K562 (cell line): ENCODE measurements around the gene AKNA. TPM values are rescaled to one million over a fixed set of nuclear protein-coding genes. Genes with fewer than 3 reads are reported as not detected.

Source experiments
- ATAC-seq: fragments of 200-7000 bp; cut with Tn5 transposase; 3 replicates; pipeline ENCODE4 v1.9.1; 2020; ENCODE audit warnings: moderate library complexity
- BruUV-seq: library from RNA; stranded (reverse); fragments of 400-500 nt; replicated peaks from 2 replicates; lab custom pipeline; 2021; lab: Mats Ljungman, UMichigan
- CTCF ChIA-PET: fragments of 300-600 bp; formaldehyde crosslinking; extraction: SDS; loops from one replicate; lab custom pipeline; 2021; ENCODE audit warnings: low intra/inter-chr PET ratio; lab: Yijun Ruan, JAX
- POLR2A ChIA-PET: fragments of 300-600, 350-650 bp; sonication (Branson Sonifier 250); formaldehyde crosslinking; extraction: SDS; loops from one replicate; lab custom pipeline; 2021; ENCODE audit warnings: antibody characterized with exemption, inconsistent platforms; lab: Yijun Ruan, JAX
- DNase-seq, 4 experiments: peaks; one replicate each; pipeline versions ENCODE4 v3.0.0 to v3.0.0-alpha.2; 2011 to 2018; ENCODE audit warnings: low spot score in 3 of 4, mixed read lengths in 3 of 4; ENCODE audit errors: extremely low read depth in 1 of 4
- FAIRE-seq: peaks from 2 replicates; lab custom pipeline; 2011; peaks lifted over from hg19 to GRCh38; lab: Jason Lieb, UNC
- H2AFZ ChIP-seq: 2 replicates; pipeline ENCODE4 v1.6.0; 2011; ENCODE audit warnings: low read depth, low read length, control low read depth, inconsistent platforms
- H3K27ac ChIP-seq: fragments of 200-600 bp; 3 replicates; pipeline ENCODE4 v1.8.0; 2011; ENCODE audit warnings: low read depth, mild to moderate bottlenecking, control low read depth, inconsistent platforms, low read length, moderate library complexity, mixed read lengths; ENCODE audit errors: extremely low read depth
- H3K27me3 ChIP-seq, 2 experiments: fragments of 300-600 bp in 1 of 2; 2 replicates in 1 of 2; 3 replicates in 1 of 2; pipeline versions ENCODE4 v1.6.0 to v1.8.0; 2011; ENCODE audit warnings: inconsistent platforms in 2 of 2, low read length in 2 of 2, mild to moderate bottlenecking in 1 of 2, mixed read lengths in 1 of 2, moderate library complexity in 1 of 2; ENCODE audit not compliant: control insufficient read depth in 2 of 2, insufficient read depth in 2 of 2
- H3K36me3 ChIP-seq: fragments of 300-600 bp; 3 replicates; pipeline ENCODE4 v1.8.0; 2011; ENCODE audit warnings: mild to moderate bottlenecking, low read length, inconsistent platforms; ENCODE audit not compliant: control insufficient read depth, insufficient read depth
- H3K4me1 ChIP-seq, 2 experiments: fragments of 200-600 bp in 1 of 2; replicated peaks in 1 of 2; 2 replicates in 1 of 2; 3 replicates in 1 of 2; pipeline versions ENCODE4 v1.5.1 to v1.8.0; 2011; ENCODE audit warnings: inconsistent platforms in 2 of 2, low read length in 2 of 2, mild to moderate bottlenecking in 1 of 2, mixed read lengths in 1 of 2, moderate library complexity in 1 of 2; ENCODE audit not compliant: control insufficient read depth in 2 of 2, insufficient read depth in 2 of 2
- H3K4me2 ChIP-seq: 2 replicates; pipeline ENCODE4 v1.6.1; 2011; ENCODE audit warnings: low read length, control low read depth, inconsistent platforms, mixed read lengths; ENCODE audit not compliant: insufficient read depth
- H3K4me3 ChIP-seq: fragments of 200-600 bp; sonication (generic), shearing (Covaris generic); 2 replicates; pipeline ENCODE4 v1.5.1; 2016; ENCODE audit warnings: control low read depth, inconsistent platforms
- H3K79me2 ChIP-seq: fragments of 200-600 bp; 3 replicates; pipeline ENCODE4 v1.8.0; 2011; ENCODE audit warnings: low read length, inconsistent platforms; ENCODE audit not compliant: control insufficient read depth, insufficient read depth
- H3K9ac ChIP-seq, 2 experiments: 2 replicates each; pipeline versions ENCODE4 v1.6.0 to v1.6.1; 2011; ENCODE audit warnings: low read depth in 2 of 2, low read length in 2 of 2, control low read depth in 1 of 2, inconsistent platforms in 1 of 2, mild to moderate bottlenecking in 1 of 2, mixed read lengths in 1 of 2; ENCODE audit not compliant: insufficient read depth in 1 of 2
- H3K9me1 ChIP-seq: one replicate; pipeline ENCODE4 v1.6.0; 2011; ENCODE audit warnings: inconsistent platforms, mild to moderate bottlenecking, low read length, moderate library complexity; ENCODE audit not compliant: control insufficient read depth, insufficient read depth
- H3K9me3 ChIP-seq: replicated peaks from 2 replicates; pipeline ENCODE4 v1.5.1; 2011; ENCODE audit warnings: low read depth, low read length, inconsistent platforms; ENCODE audit not compliant: control insufficient read depth, insufficient read depth
- H4K20me1 ChIP-seq: replicated peaks from 2 replicates; pipeline ENCODE4 v1.6.1; 2011; ENCODE audit warnings: low read length, inconsistent platforms, mixed read lengths; ENCODE audit not compliant: control insufficient read depth, insufficient read depth
- CAMTA2 ChIP-seq: fragments of 250-450 bp; sonication (Bioruptor Pico); conservative IDR thresholded peaks from 2 replicates; pipeline ENCODE4 v1.5.1; 2022
- SMARCB1 ChIP-seq: IDR thresholded peaks from 2 replicates; pipeline ENCODE4 v1.6.1; 2011; ENCODE audit warnings: improper control_type of control experiment, low read depth; ENCODE audit not compliant: insufficient read length
- TSC22D4 ChIP-seq: fragments of 450-650 bp; IDR thresholded peaks from 2 replicates; pipeline ENCODE4 v1.6.1; 2016; ENCODE audit warnings: missing genetic modification characterization, missing biosample characterization, control low read depth
- ZNF280A ChIP-seq: fragments of 450-650 bp; IDR thresholded peaks from 2 replicates; pipeline ENCODE4 v1.6.1; 2018; ENCODE audit warnings: mild to moderate bottlenecking, low read depth; ENCODE audit not compliant: partially characterized antibody
- WGBS: fragments of 100-300 bp; shearing (Covaris generic); methylation state at CpG from one replicate; pipeline ENCODE4 v1.1.6; 2016; ENCODE audit warnings: low coverage, mixed read lengths; ENCODE audit not compliant: insufficient coverage; ENCODE audit errors: missing lambda C conversion rate; 5-methylcytosine and 5-hydroxymethylcytosine counted together
- in situ Hi-C: fragments of 300-500 bp; cut with MboI; formaldehyde crosslinking; loops from 4 replicates; pipeline ENCODE4 v1.15.0; 2018; ENCODE audit warnings: inconsistent platforms, mixed read lengths
- intact Hi-C: fragments of 100-400 bp; cut with micrococcal nuclease; formaldehyde crosslinking; loops from 2 replicates; pipeline ENCODE4 v1.14.2; 2022
- polyA plus RNA-seq, 8 experiments: library from polyadenylated mRNA; depleted of rRNA in 4 of 8; stranded (reverse) in 5 of 8; unstranded in 3 of 8; fragments of >200 nt; fragmentation: Nextera tagmentation in 2 of 8; fragmentation: Illumina TruSeq in 1 of 8; extraction: Ambion mirVana in 2 of 8; extraction: Trizol in 1 of 8; gene quantifications; 2 replicates each; pipeline versions ENCODE4 v1.2.1 to v1.2.3, GENCODE V29; 2011 to 2014; ENCODE audit warnings: inconsistent platforms in 1 of 8, missing spikeins in 1 of 8
- total RNA-seq, 7 experiments: library from RNA; depleted of rRNA in 6 of 7; stranded (reverse); fragments of >200 nt in 6 of 7; fragmentation: Illumina TruSeq in 2 of 7; extraction: Trizol in 2 of 7; gene quantifications; 2 replicates each; pipeline versions ENCODE4 v1.2.1 to v1.2.3, GENCODE V29; 2011 to 2021; ENCODE audit warnings: low replicate concordance in 1 of 7
- TF ChIP-seq, protein P1 (sequence below): sonication (generic); formaldehyde crosslinking; IDR thresholded peaks from 2 replicates; pipeline ENCODE4 v1.8.1; 2022; ENCODE audit warnings: missing genetic modification reagents
- TF ChIP-seq, protein P2 (sequence below): IDR thresholded peaks from 2 replicates; pipeline ENCODE4 v1.6.1; 2016; ENCODE audit warnings: missing genetic modification characterization, missing compliant biosample characterization
- TF ChIP-seq, protein P3 (sequence below): fragments of 250-450 bp; sonication (Bioruptor Pico); IDR thresholded peaks from 2 replicates; pipeline ENCODE4 v1.5.0; 2020; ENCODE audit warnings: mild to moderate bottlenecking, borderline replicate concordance
- TF ChIP-seq, protein P4 (sequence below): fragments of 200-800 bp; sonication (Bioruptor generic); IDR thresholded peaks from 2 replicates; pipeline ENCODE4 v1.6.1; 2016; ENCODE audit warnings: missing genetic modification characterization, missing compliant biosample characterization

The AKNA gene
- total and polyA plus RNA-seq, 9 of the 15 experiments (the other 6 are each of a cell fraction or from before 2014, with no cell fraction given) = 0.29 to 20.5 (median 3.9) TPM

GRCh38 chr9:114314256-114314867 is 73.4 kb downstream of the AKNA start:
- Histone ChIP-seq H3K4me3 (no peak overlapping the region), H3K36me3 (no peaks in the 10 kb centered on the region), H3K27ac (no peak overlapping the region), H3K27me3 (peaks cover 16 to 28% of the 10 kb centered on the region in 2 experiments), H3K9ac (no peak overlapping the region), H3K4me1 (no peaks in the 10 kb centered on the region; a peak in 1 of 5 replicates), H3K9me3 (no peaks in the 10 kb centered on the region), H2AFZ (no peak overlapping the region), H3K9me1 (no peaks in the 10 kb centered on the region), H3K4me2 (no peak overlapping the region), H3K79me2 (no peaks in the 10 kb centered on the region), H4K20me1 (no peaks in the 10 kb centered on the region)
- DNase-seq (no peak), FAIRE-seq (no peak), ATAC-seq (no peak)
- WGBS = 12% methylated on average over 7 of the region's 7 CpGs
- ChIA-PET CTCF (no interaction called here), POLR2A (interaction anchor here (0.6 to 1.0 kb wide), 2 partner anchors 23 to 277 kb away, joined by 3 to 4 read pairs; no protein-coding TSS in a partner anchor)
- in situ Hi-C loops (no loop called here), intact Hi-C loops (no loop called here)
- BruUV-seq = no TSS peak
- TF ChIP-seq SMARCB1 (no peak), CAMTA2 (CRISPR knock-in tag) (no peak), TSC22D4 (no peak), ZNF280A (no peak)
- TF ChIP-seq, protein P1, sequence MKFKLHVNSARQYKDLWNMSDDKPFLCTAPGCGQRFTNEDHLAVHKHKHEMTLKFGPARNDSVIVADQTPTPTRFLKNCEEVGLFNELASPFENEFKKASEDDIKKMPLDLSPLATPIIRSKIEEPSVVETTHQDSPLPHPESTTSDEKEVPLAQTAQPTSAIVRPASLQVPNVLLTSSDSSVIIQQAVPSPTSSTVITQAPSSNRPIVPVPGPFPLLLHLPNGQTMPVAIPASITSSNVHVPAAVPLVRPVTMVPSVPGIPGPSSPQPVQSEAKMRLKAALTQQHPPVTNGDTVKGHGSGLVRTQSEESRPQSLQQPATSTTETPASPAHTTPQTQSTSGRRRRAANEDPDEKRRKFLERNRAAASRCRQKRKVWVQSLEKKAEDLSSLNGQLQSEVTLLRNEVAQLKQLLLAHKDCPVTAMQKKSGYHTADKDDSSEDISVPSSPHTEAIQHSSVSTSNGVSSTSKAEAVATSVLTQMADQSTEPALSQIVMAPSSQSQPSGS (CRISPR knock-in tag) = no peak
- TF ChIP-seq, protein P2, sequence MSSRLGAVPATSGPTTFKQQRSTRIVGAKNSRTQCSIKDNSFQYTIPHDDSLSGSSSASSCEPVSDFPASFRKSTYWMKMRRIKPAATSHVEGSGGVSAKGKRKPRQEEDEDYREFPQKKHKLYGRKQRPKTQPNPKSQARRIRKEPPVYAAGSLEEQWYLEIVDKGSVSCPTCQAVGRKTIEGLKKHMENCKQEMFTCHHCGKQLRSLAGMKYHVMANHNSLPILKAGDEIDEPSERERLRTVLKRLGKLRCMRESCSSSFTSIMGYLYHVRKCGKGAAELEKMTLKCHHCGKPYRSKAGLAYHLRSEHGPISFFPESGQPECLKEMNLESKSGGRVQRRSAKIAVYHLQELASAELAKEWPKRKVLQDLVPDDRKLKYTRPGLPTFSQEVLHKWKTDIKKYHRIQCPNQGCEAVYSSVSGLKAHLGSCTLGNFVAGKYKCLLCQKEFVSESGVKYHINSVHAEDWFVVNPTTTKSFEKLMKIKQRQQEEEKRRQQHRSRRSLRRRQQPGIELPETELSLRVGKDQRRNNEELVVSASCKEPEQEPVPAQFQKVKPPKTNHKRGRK (tag) = no peak
- TF ChIP-seq, protein P3, sequence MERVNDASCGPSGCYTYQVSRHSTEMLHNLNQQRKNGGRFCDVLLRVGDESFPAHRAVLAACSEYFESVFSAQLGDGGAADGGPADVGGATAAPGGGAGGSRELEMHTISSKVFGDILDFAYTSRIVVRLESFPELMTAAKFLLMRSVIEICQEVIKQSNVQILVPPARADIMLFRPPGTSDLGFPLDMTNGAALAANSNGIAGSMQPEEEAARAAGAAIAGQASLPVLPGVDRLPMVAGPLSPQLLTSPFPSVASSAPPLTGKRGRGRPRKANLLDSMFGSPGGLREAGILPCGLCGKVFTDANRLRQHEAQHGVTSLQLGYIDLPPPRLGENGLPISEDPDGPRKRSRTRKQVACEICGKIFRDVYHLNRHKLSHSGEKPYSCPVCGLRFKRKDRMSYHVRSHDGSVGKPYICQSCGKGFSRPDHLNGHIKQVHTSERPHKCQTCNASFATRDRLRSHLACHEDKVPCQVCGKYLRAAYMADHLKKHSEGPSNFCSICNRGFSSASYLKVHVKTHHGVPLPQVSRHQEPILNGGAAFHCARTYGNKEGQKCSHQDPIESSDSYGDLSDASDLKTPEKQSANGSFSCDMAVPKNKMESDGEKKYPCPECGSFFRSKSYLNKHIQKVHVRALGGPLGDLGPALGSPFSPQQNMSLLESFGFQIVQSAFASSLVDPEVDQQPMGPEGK = no peak
- TF ChIP-seq, protein P4, sequence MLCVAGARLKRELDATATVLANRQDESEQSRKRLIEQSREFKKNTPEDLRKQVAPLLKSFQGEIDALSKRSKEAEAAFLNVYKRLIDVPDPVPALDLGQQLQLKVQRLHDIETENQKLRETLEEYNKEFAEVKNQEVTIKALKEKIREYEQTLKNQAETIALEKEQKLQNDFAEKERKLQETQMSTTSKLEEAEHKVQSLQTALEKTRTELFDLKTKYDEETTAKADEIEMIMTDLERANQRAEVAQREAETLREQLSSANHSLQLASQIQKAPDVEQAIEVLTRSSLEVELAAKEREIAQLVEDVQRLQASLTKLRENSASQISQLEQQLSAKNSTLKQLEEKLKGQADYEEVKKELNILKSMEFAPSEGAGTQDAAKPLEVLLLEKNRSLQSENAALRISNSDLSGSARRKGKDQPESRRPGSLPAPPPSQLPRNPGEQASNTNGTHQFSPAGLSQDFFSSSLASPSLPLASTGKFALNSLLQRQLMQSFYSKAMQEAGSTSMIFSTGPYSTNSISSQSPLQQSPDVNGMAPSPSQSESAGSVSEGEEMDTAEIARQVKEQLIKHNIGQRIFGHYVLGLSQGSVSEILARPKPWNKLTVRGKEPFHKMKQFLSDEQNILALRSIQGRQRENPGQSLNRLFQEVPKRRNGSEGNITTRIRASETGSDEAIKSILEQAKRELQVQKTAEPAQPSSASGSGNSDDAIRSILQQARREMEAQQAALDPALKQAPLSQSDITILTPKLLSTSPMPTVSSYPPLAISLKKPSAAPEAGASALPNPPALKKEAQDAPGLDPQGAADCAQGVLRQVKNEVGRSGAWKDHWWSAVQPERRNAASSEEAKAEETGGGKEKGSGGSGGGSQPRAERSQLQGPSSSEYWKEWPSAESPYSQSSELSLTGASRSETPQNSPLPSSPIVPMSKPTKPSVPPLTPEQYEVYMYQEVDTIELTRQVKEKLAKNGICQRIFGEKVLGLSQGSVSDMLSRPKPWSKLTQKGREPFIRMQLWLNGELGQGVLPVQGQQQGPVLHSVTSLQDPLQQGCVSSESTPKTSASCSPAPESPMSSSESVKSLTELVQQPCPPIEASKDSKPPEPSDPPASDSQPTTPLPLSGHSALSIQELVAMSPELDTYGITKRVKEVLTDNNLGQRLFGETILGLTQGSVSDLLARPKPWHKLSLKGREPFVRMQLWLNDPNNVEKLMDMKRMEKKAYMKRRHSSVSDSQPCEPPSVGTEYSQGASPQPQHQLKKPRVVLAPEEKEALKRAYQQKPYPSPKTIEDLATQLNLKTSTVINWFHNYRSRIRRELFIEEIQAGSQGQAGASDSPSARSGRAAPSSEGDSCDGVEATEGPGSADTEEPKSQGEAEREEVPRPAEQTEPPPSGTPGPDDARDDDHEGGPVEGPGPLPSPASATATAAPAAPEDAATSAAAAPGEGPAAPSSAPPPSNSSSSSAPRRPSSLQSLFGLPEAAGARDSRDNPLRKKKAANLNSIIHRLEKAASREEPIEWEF (CRISPR knock-in tag) = no peak
